GM18909 (cell line): ENCODE data around the gene LRRC4.

Source experiments
- ATAC-seq: cut with Tn5 transposase; IDR thresholded peaks from one replicate; pipeline ENCODE4 v1.9.1; 2021; ENCODE audit warnings: mild to moderate bottlenecking; ENCODE audit not compliant: unreplicated experiment, poor library complexity

The LRRC4 gene

GRCh38 chr7:127986581-127987521 is 44.4 kb downstream of the LRRC4 start:
- no peak for ATAC-seq

- ATAC-seq = no peak
These were observed 47.4 kb downstream of the LRRC4 start for GRCh38 chr7:127983804-127984332.

- no peak for ATAC-seq
These were observed 49.3 kb downstream of the LRRC4 start for GRCh38 chr7:127981965-127982364.

- no peak for ATAC-seq
These were observed 50.3 kb downstream of the LRRC4 start for GRCh38 chr7:127980901-127981300.

- no peak for ATAC-seq
These were observed 51.5 kb downstream of the LRRC4 start for GRCh38 chr7:127979728-127980126.

- ATAC-seq = no peak
These were observed 52.0 kb downstream of the LRRC4 start for GRCh38 chr7:127979113-127979727.

- ATAC-seq = no peak
These were observed 52.8 kb downstream of the LRRC4 start for GRCh38 chr7:127978421-127978820.
